GM13977 (cell line): ENCODE measurements around the gene ANO2.
"Not testable (repeated sequence)": the region's sequence is repeated elsewhere in the genome, so short reads cannot be mapped to it uniquely, and the experiment has no call there.

Experiments used
- DNase-seq: peaks from one replicate; pipeline ENCODE4 v3.0.0; 2012; ENCODE audit warnings: low spot score
- in situ Hi-C: fragments of 300-500 bp; cut with MboI; formaldehyde crosslinking; loops from one replicate; pipeline ENCODE4 v1.12.0; 2022; ENCODE audit warnings: low sequenced_read_pairs, low pct_unique_long_range_greater_than_20kb, mixed read lengths, inconsistent platforms; ENCODE audit not compliant: unreplicated experiment
- TF ChIP-seq, protein P1 (sequence below): IDR thresholded peaks from 2 replicates; pipeline ENCODE4 v1.5.1; 2012; ENCODE audit warnings: mild to moderate bottlenecking, control low read depth; ENCODE audit not compliant: insufficient read depth; ENCODE audit errors: extremely low read depth, missing control alignments

ANO2 gene

GRCh38 chr12:5899675-5900074 lies 45.4 kb downstream of the ANO2 start:
- TF ChIP-seq, protein P1, sequence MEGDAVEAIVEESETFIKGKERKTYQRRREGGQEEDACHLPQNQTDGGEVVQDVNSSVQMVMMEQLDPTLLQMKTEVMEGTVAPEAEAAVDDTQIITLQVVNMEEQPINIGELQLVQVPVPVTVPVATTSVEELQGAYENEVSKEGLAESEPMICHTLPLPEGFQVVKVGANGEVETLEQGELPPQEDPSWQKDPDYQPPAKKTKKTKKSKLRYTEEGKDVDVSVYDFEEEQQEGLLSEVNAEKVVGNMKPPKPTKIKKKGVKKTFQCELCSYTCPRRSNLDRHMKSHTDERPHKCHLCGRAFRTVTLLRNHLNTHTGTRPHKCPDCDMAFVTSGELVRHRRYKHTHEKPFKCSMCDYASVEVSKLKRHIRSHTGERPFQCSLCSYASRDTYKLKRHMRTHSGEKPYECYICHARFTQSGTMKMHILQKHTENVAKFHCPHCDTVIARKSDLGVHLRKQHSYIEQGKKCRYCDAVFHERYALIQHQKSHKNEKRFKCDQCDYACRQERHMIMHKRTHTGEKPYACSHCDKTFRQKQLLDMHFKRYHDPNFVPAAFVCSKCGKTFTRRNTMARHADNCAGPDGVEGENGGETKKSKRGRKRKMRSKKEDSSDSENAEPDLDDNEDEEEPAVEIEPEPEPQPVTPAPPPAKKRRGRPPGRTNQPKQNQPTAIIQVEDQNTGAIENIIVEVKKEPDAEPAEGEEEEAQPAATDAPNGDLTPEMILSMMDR: no peak
- in situ Hi-C loops: no loop called here
- DNase-seq: no peak

GRCh38 chr12:5898874-5899273 lies 46.2 kb downstream of the ANO2 start:
- no peak for DNase-seq
- in situ Hi-C loops: no loop called here
- TF ChIP-seq, protein P1: no peak

DNA sequence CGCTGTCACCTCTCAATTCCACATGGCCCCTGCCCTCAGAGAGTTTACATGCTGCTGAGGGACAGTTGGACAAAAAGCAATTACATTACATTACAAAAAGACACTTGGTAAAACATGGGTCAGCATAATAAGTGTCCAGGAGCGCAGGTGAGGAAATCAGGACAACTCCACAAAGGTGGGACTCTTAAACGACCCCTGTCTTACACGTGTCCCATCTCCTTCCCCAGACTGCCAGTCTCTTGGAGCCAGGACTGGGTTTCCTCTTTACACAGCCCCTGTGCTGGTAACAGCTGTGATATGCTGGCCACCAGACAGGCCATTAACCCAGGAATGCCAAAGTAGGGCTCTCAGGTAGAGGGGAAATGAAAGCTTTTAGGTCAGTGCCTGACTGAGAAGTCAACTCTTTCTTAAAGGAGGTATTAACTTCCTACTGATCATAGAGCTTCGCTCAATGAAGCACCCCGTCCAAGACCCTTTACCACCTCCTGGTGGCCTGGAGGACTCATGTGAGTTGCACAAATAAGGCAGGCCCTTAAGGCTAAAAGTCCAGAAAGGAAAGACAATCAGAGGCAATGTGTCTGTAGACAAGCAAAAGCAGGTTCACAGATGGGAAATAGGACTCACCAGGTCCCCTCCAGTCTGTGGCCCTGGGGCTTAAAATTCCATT lies 55.5 kb downstream of the ANO2 start:
- in situ Hi-C loops: no loop called here
- DNase-seq: no peak
- TF ChIP-seq, protein P1: no peak

GRCh38 chr12:5888816-5889315 lies 56.2 kb downstream of the ANO2 start:
- no peak for DNase-seq
- in situ Hi-C loops: no loop called here
- TF ChIP-seq, protein P1: no peak

- DNase-seq, in situ Hi-C loops: not testable (repeated sequence)
These were observed 57.2 kb downstream of the ANO2 start for GRCh38 chr12:5887819-5888218.

DNA sequence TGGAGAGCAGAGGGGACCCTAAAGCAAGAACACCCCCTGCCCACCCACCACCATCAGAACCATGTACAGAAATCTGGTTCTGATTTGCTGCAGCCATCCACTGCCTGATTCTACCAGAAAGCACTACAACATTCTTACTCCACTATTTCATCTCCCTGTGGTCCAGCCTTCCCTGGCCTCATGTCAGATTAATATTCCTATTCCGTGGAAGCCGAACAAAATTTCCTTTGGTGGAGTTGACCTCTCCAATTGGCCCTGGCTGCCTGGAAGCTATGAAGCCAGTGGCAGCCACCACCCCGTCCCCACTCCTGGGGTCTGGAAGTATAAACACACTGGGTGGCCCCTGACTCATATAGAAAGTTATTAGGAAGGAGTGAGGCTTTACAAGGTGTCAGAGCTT lies 60.2 kb downstream of the ANO2 start:
- DNase-seq: no peak
- in situ Hi-C loops: no loop called here
- TF ChIP-seq, protein P1: no peak

DNA sequence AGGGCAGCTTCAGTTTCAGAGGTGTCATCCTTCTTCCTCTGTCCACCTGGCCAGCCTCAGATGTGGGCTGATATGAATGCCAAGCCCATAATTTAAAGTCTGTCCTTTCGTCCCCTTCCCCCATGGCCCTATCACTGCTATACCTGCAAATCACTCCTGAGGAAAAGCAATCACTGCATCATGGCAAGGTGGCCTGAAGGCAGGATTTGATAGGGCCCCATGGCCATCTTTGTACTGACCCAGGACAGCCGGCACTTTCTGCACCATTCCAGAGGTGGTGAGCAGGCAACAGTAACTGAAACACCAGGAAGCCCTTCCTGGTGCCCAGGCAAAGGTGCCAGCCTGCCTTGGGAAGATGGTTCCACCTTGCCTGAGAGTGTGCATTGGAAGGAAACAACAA lies 60.8 kb downstream of the ANO2 start:
- in situ Hi-C loops: no loop called here
- TF ChIP-seq, protein P1: no peak
- no peak for DNase-seq
